ENCODE results near the gene PEX16.
A peak's percentile ranks its signal among the peaks of the same experiment; 100 is the strongest.

The PEX16 gene

GRCh38 chr11:45917623-45918330, at the start of gene PEX16:
Gene PEX16, minus strand, starts transcription at chr11:45917877. Its CDS starts 66 bp downstream, at chr11:45917811.
- peak; percentile 99 for DNase-seq

- peak; percentile 89 for DNase-seq
These were observed 47.3 kb upstream of the PEX16 start for GRCh38 chr11:45964911-45965389.

DNA sequence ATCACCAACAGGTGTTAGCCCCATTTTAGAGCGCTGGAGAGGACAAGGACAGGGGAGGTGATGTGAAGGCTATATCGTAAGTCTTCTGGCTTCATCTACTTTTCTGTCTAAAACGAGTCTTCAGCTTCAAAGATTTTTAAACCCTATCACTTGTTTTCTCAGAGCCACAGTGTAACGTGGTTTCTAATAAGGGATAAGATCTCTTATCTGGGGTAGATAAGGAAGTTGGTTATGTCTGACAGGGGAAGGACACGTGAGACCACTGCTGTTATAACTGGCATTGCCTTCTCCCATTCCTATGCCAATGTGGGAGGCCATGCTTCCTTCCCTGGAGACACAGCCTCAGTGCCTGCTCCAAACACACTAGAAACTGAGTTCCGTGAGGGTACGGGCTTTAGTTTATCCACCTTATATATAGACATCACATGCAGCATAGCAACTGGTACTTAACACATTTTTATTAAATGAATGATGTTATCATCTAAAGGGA, 44.1 kb upstream of the PEX16 start:
- DNase-seq = peak; percentile 61

DNA sequence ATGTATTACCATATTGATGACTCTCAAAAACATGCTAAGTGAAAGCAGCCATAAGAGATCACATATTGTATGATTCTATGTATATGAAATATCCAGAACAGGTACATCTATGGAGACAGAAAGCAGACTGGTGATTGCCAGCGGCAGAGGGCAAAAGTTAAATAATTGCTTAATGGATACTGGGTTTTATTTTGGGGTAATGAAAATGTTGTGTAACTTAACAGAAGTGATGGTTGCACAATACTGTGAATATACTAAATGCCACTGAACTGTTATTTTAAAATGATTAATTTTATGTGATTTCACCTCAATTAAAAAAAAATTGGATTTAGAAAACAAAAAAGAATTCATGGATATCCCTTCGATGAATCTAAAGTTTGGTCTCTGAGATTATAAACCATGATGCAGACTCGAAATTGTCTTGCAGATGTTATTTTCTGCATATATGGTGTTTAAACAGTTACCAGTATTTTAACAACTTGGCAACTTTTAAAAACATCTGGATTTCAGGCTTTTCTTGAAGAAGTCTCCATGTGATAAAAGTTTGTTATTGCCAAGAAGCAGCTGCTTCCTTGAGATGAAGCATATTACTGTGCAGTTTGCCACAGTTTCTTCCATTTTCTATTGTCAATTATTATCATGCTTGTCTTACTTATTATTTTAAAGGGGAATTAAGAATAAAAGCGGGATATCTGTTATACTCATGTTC, 42.9 kb upstream of the PEX16 start:
- peak; percentile 25 for DNase-seq

DNA sequence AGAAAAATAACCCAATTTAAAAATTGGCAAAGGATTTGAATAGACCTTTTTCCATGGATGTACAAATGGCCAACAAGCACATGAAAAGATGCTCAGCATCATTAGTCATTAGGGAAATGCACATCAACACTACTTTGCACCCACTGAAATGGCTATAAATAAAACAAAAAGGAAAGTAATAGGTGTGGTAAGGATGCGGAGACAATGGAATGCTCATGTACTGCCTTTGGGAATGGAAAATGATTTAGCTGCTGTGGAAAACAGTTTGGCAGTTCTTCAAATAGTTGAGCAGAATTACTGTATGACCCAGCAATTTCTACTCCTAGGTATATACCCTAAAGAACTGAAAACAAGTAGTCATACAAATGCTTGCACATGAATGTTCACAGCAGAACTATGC, 42.2 kb upstream of the PEX16 start:
- no peak for DNase-seq

- no peak for DNase-seq
These were observed 32.3 kb upstream of the PEX16 start for GRCh38 chr11:45949992-45950407.

- no peak for DNase-seq
These were observed 30.7 kb upstream of the PEX16 start for GRCh38 chr11:45948356-45948755.

- no peak for DNase-seq
These were observed 30.2 kb upstream of the PEX16 start for GRCh38 chr11:45947885-45948284.

- no peak for DNase-seq
These were observed 27.8 kb upstream of the PEX16 start for GRCh38 chr11:45945397-45945999.

DNA sequence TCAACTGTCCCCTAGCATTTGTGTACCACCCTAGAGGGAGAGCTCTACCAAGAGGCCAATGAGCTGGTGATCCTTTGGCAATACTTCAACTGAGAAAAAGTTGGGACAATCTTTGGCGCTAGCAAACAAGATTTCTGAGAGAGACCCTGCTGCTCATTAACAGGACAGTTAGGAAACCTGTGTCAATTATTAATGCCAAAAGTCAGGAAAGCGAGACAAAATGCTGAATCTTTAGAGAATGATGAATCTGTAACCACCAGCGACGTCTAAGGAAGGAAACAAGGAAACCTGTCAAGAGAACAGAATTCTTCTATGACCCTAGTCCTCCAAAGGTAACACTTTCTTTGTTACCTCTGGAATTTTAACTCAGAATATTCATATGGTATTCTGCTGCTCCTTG, 24.7 kb upstream of the PEX16 start:
- no peak for DNase-seq

DNA sequence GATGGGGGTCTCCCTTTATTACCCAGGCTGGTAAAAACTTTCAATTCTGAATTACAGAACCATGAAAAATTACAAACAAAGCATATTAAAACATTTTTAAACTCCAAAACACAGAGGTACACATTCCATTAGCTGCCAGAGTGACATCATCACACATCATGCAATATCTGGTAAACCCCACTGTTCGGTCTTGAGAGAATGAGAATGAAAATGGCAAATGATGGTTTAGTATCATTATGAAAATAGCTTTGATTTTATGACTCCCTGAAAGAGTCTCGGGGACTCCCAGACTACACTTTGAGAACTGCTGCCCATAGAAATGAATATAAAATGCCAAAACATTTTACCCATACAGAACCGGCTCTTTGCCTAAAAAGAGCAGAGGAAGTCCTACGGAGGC, 23.6 kb upstream of the PEX16 start:
- DNase-seq = no peak

DNA sequence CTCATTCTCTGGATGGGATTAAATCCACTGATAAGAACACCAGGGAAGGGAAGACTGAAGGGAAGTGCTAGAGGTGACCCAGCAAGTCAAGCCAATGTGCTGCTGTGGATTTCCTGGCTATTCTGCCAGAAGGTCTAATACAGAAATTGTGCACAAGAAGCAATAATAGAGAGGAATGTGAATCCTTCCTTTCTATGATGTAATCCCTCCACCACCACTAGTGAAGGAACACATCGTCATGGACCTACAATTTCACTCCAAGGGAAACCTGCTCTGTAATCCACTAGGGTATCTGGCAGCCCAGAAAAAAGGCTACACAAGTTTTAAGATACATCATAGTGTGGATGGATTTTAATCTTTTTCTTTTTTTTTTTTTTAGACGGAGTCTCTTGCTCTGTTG, 22.2 kb upstream of the PEX16 start:
- DNase-seq = no peak

DNA sequence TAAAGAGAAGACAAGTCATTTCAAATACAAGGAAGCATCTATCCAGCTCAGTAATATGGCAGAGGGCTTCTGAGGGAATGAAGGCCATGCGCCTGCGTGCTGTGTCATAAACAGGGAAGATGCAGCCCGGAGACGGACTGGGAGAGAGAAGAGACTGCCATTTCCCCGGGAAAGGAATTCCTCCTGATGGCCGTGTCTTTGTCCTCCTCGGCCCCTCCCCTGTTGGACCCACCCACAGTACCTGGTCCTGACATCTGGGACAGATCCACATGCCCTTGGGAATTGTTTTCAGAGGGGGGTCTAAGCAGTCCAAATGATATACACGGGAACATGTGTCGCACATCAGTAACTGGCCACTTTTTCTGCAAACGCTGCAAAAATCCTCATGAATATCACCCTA, 20.2 kb upstream of the PEX16 start:
- DNase-seq = no peak

DNA sequence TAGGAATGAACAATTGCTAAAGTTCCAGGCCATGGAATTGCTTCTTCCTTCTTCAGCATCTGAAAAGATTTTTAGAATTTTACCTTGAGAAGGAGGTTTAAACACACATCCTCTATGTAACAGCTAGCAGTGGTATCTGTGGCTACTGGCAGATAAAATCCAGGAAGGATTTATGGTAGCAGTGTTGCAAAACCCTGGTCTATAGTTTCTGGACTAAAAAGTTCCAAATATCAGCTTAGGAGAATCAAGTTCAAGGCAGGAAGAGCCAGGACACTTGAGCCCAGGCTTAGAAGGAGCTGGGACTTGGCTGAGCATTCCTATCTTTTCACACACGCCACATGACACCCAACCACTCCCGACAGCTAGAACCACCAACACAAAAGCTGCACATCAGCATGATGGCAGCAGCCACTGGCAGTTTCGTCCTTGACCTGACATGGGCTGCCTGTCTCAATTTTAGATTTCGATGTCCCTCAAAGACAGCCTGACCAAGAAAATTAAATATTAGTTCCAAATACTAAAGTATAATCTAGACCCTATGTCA, 18.9 kb upstream of the PEX16 start:
- DNase-seq = no peak

DNA sequence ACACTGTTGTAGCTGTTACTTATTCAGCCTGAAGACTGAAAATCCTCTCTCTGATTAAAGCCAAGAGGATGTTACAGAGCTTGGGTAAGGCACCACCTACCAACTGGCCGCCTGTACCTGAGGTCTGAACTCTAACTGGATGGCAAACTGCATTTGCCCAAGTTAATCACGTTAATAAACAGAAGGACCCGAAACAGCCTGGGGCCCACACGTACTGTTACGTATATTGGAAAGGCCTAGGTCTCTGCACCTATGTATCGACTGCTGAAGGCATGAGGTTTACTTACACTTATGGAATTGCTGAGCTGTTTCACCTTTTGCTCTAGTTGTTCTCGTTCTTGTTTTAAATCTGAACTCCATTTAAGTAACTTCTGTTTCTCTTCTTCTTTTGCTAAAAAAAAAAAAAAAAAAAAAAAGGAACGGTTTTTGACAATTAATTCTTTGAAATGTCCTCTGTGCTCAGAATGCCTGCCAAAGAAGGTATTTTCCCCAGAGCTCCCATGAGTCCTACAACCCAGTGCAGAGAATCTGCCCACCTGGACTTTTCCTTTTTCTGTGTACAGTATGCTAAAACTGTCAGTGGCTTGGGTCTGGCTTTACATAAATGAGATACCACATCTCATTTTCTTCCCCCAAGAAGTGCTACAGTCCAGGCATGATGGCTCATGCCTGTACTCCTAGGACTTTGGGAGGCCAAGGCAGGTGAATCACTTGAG, 17.8 kb upstream of the PEX16 start:
- no peak for DNase-seq

- no peak for DNase-seq
These were observed 17.1 kb upstream of the PEX16 start for GRCh38 chr11:45934580-45935318.

GRCh38 chr11:45933846-45934579, 16.3 kb upstream of the PEX16 start:
- DNase-seq = no peak

DNA sequence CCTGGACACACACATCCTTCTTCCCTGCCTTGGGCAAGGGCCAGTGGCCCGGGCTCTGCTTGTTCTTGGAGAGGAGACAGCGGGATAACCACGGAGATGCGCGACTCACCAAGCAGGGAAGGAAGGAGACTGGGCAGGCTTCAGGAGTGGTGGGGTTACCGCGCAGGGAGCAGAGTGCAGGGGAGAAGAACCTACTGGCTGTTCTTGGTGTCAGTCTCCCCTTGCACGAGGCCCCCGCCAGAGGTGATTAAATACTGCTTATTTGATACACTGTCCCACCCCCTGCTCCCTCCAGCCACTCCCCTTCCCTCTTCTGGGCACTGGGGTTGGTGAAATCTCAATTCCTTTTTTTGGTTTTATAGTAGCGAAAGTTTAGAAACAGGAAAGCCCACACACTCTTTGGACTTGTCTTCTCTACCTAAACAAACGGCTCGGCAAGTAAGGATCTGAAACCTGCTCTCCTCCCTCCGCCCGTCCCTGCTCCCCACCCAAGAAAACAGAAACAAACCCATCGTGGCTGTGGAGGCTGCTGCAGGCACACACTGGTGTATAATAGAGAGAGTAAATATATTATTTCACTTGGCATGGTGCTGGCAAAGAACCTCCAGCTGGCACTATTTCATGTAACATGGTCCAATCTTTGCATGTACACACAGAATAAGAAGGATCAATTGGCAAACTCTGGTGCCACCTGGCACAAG, 15.6 kb upstream of the PEX16 start:
- no peak for DNase-seq

GRCh38 chr11:45932217-45932616, 14.5 kb upstream of the PEX16 start:
- no peak for DNase-seq

DNA sequence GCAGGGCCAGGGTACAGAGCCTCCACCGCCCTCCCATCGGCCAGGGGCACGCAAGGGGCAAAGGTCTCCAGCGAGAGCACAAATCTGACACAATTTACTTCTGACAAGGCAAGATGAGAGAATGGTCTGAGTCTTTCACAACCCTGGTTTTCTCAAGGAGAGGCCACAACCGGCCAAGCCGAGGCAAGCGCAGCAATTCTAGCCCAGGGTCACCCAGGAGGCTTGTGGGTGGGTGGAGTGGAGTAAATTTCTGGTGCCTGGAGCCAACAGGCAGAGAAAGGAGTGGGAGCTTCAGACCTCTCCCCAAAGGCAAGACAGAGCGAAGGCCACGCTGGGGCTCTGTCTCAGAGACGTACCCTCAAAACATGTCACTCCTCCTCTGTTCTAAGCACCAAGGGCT, 14.1 kb upstream of the PEX16 start:
- no peak for DNase-seq
